Thoracic aorta (tissue), 2 donors: Measurements from ENCODE around the gene UGT1A6. TPM values are rescaled to one million over a fixed set of nuclear protein-coding genes. Genes with fewer than 3 reads are reported as not detected.

Experiments
- ATAC-seq: fragments of 150-250 bp; one replicate; pipeline ENCODE4 v1.8.0; 2017; ENCODE audit warnings: low read depth; ENCODE audit not compliant: insufficient number of reproducible peaks, low FRiP score
- DNase-seq: peaks from one replicate; pipeline ENCODE4 v3.0.0-alpha.2; 2020; ENCODE audit warnings: low spot score
- H3K27ac ChIP-seq, 2 donors: fragments of 200-600 bp; sonication (generic); 1 replicate in 1 of 2; 2 replicates in 1 of 2; pipeline ENCODE4 v1.5.1; 2016; ENCODE audit warnings: mild to moderate bottlenecking in 2 of 2, moderate library complexity in 2 of 2
- H3K27me3 ChIP-seq: fragments of 200-600 bp; sonication (generic); replicated peaks from 2 replicates; pipeline ENCODE4 v1.6.0; 2016; ENCODE audit warnings: mild to moderate bottlenecking; ENCODE audit not compliant: insufficient read depth
- H3K36me3 ChIP-seq: fragments of 200-600 bp; sonication (generic); one replicate; pipeline ENCODE4 v1.5.1; 2016
- H3K4me1 ChIP-seq, 2 donors: fragments of 200-600 bp; sonication (generic); 1 replicate in 1 of 2; 2 replicates in 1 of 2; pipeline versions ENCODE4 v1.5.1 to v1.6.0; 2016; ENCODE audit warnings: low read depth in 2 of 2, mild to moderate bottlenecking in 1 of 2; ENCODE audit not compliant: control insufficient read depth in 1 of 2
- H3K4me3 ChIP-seq: fragments of 200-600 bp; sonication (generic); 2 replicates; pipeline ENCODE4 v1.5.1; 2016; ENCODE audit warnings: mild to moderate bottlenecking
- H3K9me3 ChIP-seq: fragments of 200-600 bp; sonication (generic); 2 replicates; pipeline ENCODE4 v1.5.1; 2016
- CTCF ChIP-seq: fragments of 200-600 bp; sonication (generic); IDR thresholded peaks from one replicate; pipeline ENCODE4 v1.5.1; 2019; ENCODE audit warnings: antibody characterized with exemption
- total RNA-seq, 2 donors: library from RNA; depleted of rRNA; stranded (reverse); fragments of >200 nt; gene quantifications; one replicate each; pipeline versions ENCODE4 v1.1.0 to v1.2.3, GENCODE V29; 2016

The UGT1A6 gene
- total RNA-seq, 2 donors from 2014 or later, result not detected

GRCh38 chr2:233798335-233799086, 105.8 kb downstream of the UGT1A6 start:
- DNase-seq, result no peak
- Histone ChIP-seq H3K27me3 (no peaks in the 10 kb centered on the region), H3K27ac (no peak overlapping the region), H3K36me3 (no peaks in the 10 kb centered on the region), H3K9me3 (no peaks in the 10 kb centered on the region), H3K4me3 (no peak overlapping the region), H3K4me1 (no peaks in the 10 kb centered on the region)
- no peak for ATAC-seq
- TF ChIP-seq CTCF, result no peak

GRCh38 chr2:233799087-233799665, 106.5 kb downstream of the UGT1A6 start:
- no peak overlapping the region for H3K4me3 ChIP-seq
- no peaks in the 10 kb centered on the region for H3K27me3 ChIP-seq
- H3K9me3 ChIP-seq, result no peaks in the 10 kb centered on the region
- no peaks in the 10 kb centered on the region for H3K4me1 ChIP-seq
- no peaks in the 10 kb centered on the region for H3K36me3 ChIP-seq
- no peak for ATAC-seq
- no peak for TF ChIP-seq CTCF
- no peak overlapping the region for H3K27ac ChIP-seq
- no peak for DNase-seq

- no peaks in the 10 kb centered on the region for H3K36me3 ChIP-seq
- ATAC-seq, result no peak
- H3K27ac ChIP-seq, result no peak overlapping the region
- no peak for DNase-seq
- H3K4me1 ChIP-seq, result no peaks in the 10 kb centered on the region
- no peak for TF ChIP-seq CTCF
- H3K27me3 ChIP-seq, result no peaks in the 10 kb centered on the region
- no peaks in the 10 kb centered on the region for H3K9me3 ChIP-seq
- no peak overlapping the region for H3K4me3 ChIP-seq
Measured at GRCh38 chr2:233799716-233800115, 107.0 kb downstream of the UGT1A6 start.

- no peak for DNase-seq
- no peak for ATAC-seq
- no peak for TF ChIP-seq CTCF
- Histone ChIP-seq H3K36me3 (no peaks in the 10 kb centered on the region), H3K4me3 (no peak overlapping the region), H3K27me3 (no peaks in the 10 kb centered on the region), H3K9me3 (no peaks in the 10 kb centered on the region), H3K27ac (no peak overlapping the region), H3K4me1 (no peaks in the 10 kb centered on the region)
Measured at GRCh38 chr2:233800208-233800607, 107.5 kb downstream of the UGT1A6 start.

- no peaks in the 10 kb centered on the region for H3K4me1 ChIP-seq
Measured at GRCh38 chr2:233801357-233802131, 108.9 kb downstream of the UGT1A6 start.

More at GRCh38 chr2:233801357-233802131, 108.9 kb downstream of the UGT1A6 start:
- no peak overlapping the region for H3K4me3 ChIP-seq
- DNase-seq, result no peak
- ATAC-seq, result no peak
- H3K27me3 ChIP-seq, result no peaks in the 10 kb centered on the region
- H3K9me3 ChIP-seq, result no peaks in the 10 kb centered on the region
- H3K27ac ChIP-seq, result no peak overlapping the region
- no peaks in the 10 kb centered on the region for H3K36me3 ChIP-seq
- no peak for TF ChIP-seq CTCF
